Measurements from ENCODE around the gene ZNF394.

- TF ChIP-seq CTCF (IDR thresholded peaks at IDR 0.05) (no peak), POLR2A (IDR thresholded peaks at IDR 0.05) (no peak)
Measured at GRCh38 chr7:99465421-99465768, 34.7 kb downstream of the ZNF394 start.

Data from upper lobe of left lung (tissue), 4 donors.